D721Med (cell line): ENCODE results near the gene TSPAN5.

Source experiments
- DNase-seq: peaks from one replicate; pipeline ENCODE4 v3.0.0; 2011; ENCODE audit warnings: low spot score; ENCODE audit not compliant: insufficient read length
- FAIRE-seq: peaks from 2 replicates; lab custom pipeline; 2011; peaks lifted over from hg19 to GRCh38; lab: Jason Lieb, UNC
- TF ChIP-seq, protein P1 (sequence below): IDR thresholded peaks from 2 replicates; pipeline ENCODE4 v1.5.1; 2012; ENCODE audit warnings: mild to moderate bottlenecking, control low read depth; ENCODE audit not compliant: insufficient read depth; ENCODE audit errors: missing control alignments

TSPAN5 gene

GRCh38 chr4:98630737-98631454 is 27.5 kb downstream of the TSPAN5 start:
- peak; percentile 16 for FAIRE-seq
- TF ChIP-seq, protein P1, sequence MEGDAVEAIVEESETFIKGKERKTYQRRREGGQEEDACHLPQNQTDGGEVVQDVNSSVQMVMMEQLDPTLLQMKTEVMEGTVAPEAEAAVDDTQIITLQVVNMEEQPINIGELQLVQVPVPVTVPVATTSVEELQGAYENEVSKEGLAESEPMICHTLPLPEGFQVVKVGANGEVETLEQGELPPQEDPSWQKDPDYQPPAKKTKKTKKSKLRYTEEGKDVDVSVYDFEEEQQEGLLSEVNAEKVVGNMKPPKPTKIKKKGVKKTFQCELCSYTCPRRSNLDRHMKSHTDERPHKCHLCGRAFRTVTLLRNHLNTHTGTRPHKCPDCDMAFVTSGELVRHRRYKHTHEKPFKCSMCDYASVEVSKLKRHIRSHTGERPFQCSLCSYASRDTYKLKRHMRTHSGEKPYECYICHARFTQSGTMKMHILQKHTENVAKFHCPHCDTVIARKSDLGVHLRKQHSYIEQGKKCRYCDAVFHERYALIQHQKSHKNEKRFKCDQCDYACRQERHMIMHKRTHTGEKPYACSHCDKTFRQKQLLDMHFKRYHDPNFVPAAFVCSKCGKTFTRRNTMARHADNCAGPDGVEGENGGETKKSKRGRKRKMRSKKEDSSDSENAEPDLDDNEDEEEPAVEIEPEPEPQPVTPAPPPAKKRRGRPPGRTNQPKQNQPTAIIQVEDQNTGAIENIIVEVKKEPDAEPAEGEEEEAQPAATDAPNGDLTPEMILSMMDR: peak; percentile 9
- no peak for DNase-seq

DNA sequence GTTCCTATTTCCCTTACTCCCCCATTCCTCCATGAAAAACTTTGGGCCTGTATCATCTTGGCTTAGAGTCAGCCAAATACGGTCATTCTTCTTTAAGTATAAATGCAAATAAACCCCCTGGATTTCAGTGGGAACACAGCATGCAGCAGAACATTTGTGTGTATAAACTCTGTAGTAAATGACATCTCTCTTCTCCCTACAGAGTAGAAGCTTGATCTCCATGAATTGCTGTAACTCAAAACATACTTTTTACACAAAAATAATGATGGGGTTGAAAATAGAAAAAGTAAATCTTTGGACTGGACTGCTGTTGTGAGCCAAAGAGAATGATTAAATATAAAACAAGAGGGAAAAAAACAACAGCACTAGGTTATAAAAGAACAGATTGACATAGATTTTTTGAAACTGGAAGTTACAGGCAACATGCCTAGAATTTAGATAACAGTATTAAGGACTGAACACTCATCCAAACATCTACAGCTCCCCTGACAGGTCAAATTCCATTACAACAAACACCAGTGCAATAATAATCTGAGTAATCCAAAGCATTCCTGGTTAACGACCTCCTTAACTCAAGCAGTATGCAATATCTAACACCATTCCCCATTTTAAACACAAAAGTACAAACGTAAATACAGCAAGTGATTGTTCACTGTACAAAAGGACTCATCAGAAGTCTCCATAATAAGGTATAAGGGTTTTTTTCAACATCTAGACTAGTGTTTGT is 30.7 kb downstream of the TSPAN5 start:
- DNase-seq (no peak), FAIRE-seq (peak; percentile 90)
- TF ChIP-seq, protein P1: no peak

DNA sequence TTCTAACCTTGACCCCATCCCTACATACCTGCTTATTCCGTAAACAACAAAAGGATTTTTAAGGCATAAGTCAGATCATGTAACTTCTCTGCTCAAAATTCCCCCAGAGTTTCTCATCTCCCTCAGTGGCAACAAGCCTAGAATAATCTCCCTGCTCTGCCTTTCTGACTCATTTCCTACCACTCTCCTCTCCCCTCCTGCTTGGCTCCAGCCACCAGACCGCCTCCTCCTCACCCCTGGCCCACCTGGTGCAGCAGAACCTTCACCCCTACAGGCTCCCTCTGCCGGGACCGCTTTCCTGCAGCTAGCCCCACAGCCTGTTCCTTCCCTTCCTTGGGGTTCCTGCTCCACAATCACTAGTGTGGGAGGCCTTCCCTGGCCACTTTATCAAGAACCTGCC is 32.1 kb downstream of the TSPAN5 start:
- DNase-seq: no peak
- TF ChIP-seq, protein P1: no peak
- no peak for FAIRE-seq

DNA sequence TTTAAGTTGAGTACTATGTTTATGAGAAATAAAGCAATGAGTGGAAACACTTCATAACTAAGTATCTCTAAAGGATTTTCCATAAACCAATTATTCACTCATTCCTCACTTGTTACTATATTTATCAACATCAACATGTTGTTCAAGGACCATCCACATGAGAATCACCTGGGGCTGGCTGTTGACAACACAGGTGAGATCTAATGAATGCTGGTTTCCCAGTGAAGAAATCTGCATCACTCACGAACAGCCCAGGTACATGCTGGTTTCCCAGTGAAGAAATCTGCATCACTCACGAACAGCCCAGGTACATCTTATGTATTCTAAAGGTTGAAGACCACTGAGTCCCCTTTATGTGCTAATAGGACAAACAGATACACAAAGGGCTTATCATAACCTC is 32.5 kb downstream of the TSPAN5 start:
- TF ChIP-seq, protein P1: no peak
- DNase-seq (no peak), FAIRE-seq (no peak)

GRCh38 chr4:98625399-98625798 is 33.0 kb downstream of the TSPAN5 start:
- DNase-seq (no peak), FAIRE-seq (peak; percentile 74)
- TF ChIP-seq, protein P1: no peak

DNA sequence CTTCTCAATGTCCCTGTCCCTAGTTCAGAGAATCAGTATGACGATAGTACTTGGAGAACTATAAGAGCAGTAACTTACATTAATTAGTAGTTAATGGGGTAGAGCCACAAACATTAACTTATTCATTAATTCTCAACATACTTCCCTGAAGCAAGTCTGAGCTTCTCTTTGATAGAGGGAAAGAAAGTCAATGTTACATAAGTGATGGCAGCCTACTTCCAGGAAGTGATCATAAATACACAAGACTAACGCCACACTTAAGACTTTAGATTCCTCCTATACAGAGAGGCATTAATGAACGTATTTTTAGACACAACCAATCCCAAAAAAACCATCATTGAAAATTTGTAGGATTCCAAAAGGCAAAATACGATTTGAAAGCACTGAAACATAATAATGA is 33.8 kb downstream of the TSPAN5 start:
- DNase-seq (no peak), FAIRE-seq (peak; percentile 38)
- TF ChIP-seq, protein P1: no peak

- no peak for DNase-seq
- TF ChIP-seq, protein P1: no peak
- no peak for FAIRE-seq
These were observed 34.3 kb downstream of the TSPAN5 start for GRCh38 chr4:98624144-98624543.
